Esophagus squamous epithelium (tissue), 4 donors: ENCODE measurements around the gene ZSCAN25.

ENCODE experiments used
- CTCF ChIP-seq, 6 experiments: fragments of 450-650 bp in 4 of 6; fragments of 200-600 bp in 2 of 6; sonication (generic) in 2 of 6; IDR thresholded peaks; one replicate each; pipeline ENCODE4 v1.5.1; 2016 to 2019; ENCODE audit warnings: antibody characterized with exemption in 6 of 6, mild to moderate bottlenecking in 4 of 6, moderate library complexity in 4 of 6
- POLR2A ChIP-seq, 4 donors: fragments of 450-650 bp; IDR thresholded peaks; one replicate each; pipeline ENCODE4 v1.6.1; 2017; ENCODE audit warnings: antibody characterized with exemption in 4 of 4, mild to moderate bottlenecking in 4 of 4, moderate library complexity in 3 of 4

GRCh38 chr7:99623091-99623693 is 6.4 kb downstream of the ZSCAN25 start:
- TF ChIP-seq POLR2A (IDR thresholded peaks at IDR 0.05) (no peak), CTCF (IDR thresholded peaks at IDR 0.05) (no peak)
